AG04450 (cell line): ENCODE results near the gene ALPK3. TPM values are rescaled to one million over a fixed set of nuclear protein-coding genes. Genes with fewer than 3 reads are reported as not detected.

Experiments
- CTCF ChIA-PET: fragments of 300-600, 350-600 bp; formaldehyde crosslinking; extraction: SDS; loops from one replicate; lab custom pipeline; 2022; ENCODE audit warnings: antibody characterized with exemption, inconsistent platforms; lab: Charles Lee
- POLR2A ChIA-PET: fragments of 350-600 bp; formaldehyde crosslinking; extraction: SDS; loops from one replicate; lab custom pipeline; 2021; ENCODE audit warnings: antibody characterized with exemption, inconsistent platforms; lab: Yijun Ruan, JAX
- DNase-seq: peaks from one replicate; pipeline ENCODE4 v3.0.0-alpha.2; 2011; ENCODE audit warnings: low read depth, low spot score
- H3K27ac ChIP-seq: one replicate; pipeline ENCODE4 v1.5.1; 2012; ENCODE audit warnings: low read depth, low read length, control low read depth
- H3K27me3 ChIP-seq: one replicate; pipeline ENCODE4 v1.6.0; 2012; ENCODE audit warnings: low read length; ENCODE audit not compliant: control insufficient read depth, insufficient read depth
- H3K4me3 ChIP-seq: 2 replicates; pipeline ENCODE4 v1.5.1; 2011; ENCODE audit warnings: mild to moderate bottlenecking, low read depth, low read length, control low read depth
- H3K9me3 ChIP-seq: 2 replicates; pipeline ENCODE4 v1.5.1; 2012; ENCODE audit warnings: low read length; ENCODE audit not compliant: control insufficient read depth, insufficient read depth
- CTCF ChIP-seq: IDR thresholded peaks from 2 replicates; pipeline ENCODE4 v1.5.1; 2011; ENCODE audit warnings: low read depth, low read length, control low read depth, inconsistent platforms
- polyA plus RNA-seq: library from polyadenylated mRNA; depleted of rRNA; stranded (reverse); fragments of >200 nt; gene quantifications from 2 replicates; pipeline ENCODE4 v1.2.3, GENCODE V29; 2011

The ALPK3 gene
- polyA plus RNA-seq, 1 experiment = 0.04 TPM

- no peak for DNase-seq
- H3K9me3 ChIP-seq = no peaks in the 10 kb centered on the region
- no peak overlapping the region for H3K4me3 ChIP-seq
- no peak for TF ChIP-seq CTCF
- H3K27ac ChIP-seq = no peak overlapping the region
- ChIA-PET CTCF (interaction anchor here (1.4 kb wide), 1 partner anchor 101 kb away, joined by 4 read pairs; no protein-coding TSS in a partner anchor), POLR2A (no interaction called here)
- H3K27me3 ChIP-seq = peaks cover 25% of the 10 kb centered on the region
Observed at GRCh38 chr15:84827246-84827645, 10.1 kb downstream of the ALPK3 start.

DNA sequence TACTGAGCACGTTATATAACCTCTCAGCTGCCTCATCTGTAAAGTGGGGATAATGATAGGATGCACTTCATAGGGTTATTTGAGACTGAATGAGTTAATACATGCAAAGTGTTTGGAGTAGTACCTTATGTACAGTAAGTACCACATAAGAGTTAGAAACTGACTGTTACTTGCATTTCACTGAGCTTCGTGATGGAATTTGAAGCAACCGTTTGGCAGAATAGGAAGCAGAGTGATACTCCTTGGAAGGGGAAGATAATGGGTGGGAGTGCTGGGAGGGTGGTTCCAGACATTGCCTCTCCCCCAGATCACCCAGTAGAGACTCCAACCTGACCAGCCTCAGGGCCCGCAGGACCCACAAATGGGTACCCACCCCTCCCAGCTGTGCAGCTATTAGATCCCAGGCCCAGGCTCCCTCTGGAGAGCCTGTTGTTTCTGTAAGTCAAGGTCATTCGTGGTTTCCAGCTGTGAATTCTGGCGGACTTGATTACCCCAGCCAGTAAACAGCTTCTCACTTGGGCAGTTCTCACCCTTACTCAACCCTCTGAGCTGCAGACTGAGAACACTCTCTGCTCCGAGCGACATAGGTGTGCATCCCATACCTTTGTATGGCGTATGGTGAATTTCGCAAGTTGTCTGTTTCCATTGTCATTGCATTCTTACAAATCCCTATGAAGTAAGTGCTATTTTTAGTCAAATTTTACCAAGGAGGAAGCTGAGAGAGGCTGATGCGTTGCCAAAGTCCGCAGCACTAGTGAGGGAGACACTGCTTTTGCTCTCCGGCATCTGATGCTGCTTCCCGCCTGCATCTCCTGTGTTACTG is 11.1 kb downstream of the ALPK3 start:
- Histone ChIP-seq H3K27ac (no peak overlapping the region), H3K9me3 (no peaks in the 10 kb centered on the region), H3K4me3 (no peak overlapping the region), H3K27me3 (peaks cover 24% of the 10 kb centered on the region)
- POLR2A ChIA-PET = no interaction called here
- DNase-seq = no peak
- CTCF ChIA-PET = interaction anchor here (0.6 to 1.4 kb wide), 2 partner anchors 100 to 243 kb away, joined by 4 read pairs; no protein-coding TSS in a partner anchor
- no peak for TF ChIP-seq CTCF

DNA sequence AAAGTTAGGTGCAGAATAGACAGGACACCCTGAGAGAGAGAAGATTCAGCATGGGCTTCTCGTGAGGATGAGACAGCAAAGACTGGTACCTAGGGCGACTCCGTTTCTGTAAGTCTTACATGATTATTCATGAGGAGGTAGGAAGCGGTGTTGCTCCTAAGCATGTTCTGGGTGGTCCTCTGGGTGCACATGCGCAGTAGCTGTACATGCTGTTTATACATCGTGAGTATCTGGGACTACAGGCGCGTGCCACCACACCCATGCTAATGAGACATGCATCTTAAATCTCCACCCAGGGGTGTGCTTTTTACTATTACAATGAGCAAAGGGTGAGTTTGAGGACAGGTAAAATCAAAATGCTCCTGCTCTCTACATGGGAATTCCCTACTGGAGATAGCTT is 12.3 kb downstream of the ALPK3 start:
- H3K27ac ChIP-seq = no peak overlapping the region
- H3K9me3 ChIP-seq = no peaks in the 10 kb centered on the region
- no peak for TF ChIP-seq CTCF
- H3K4me3 ChIP-seq = no peak overlapping the region
- peaks cover 22% of the 10 kb centered on the region for H3K27me3 ChIP-seq
- ChIA-PET CTCF (no interaction called here), POLR2A (no interaction called here)
- no peak for DNase-seq

- Histone ChIP-seq H3K9me3 (no peaks in the 10 kb centered on the region), H3K27ac (no peak overlapping the region), H3K27me3 (peaks cover 22% of the 10 kb centered on the region), H3K4me3 (no peak overlapping the region)
- no peak for DNase-seq
- POLR2A ChIA-PET = no interaction called here
- CTCF ChIA-PET = no interaction called here
- TF ChIP-seq CTCF = no peak
Observed at GRCh38 chr15:84830036-84830435, 12.9 kb downstream of the ALPK3 start.

DNA sequence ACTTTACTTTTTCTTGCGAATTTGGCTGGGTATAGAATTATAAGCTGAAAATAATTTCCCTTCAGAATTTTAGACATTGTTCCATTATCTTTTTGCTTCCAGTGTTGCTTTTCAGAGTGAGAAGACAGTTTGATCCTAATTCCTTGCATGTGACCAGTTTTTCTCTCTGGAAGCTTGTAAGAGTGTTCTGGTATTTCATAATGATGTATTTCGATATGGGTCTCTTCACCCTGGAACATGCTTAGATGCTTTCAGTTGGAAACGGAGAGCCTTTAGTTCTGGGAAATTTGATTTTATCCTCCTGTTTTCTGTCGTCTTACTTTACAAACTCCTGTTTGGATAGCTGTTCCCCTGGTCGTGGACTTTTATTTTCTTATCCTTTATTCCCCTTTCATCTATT is 13.9 kb downstream of the ALPK3 start:
- TF ChIP-seq CTCF = no peak
- Histone ChIP-seq H3K27me3 (peaks cover 22% of the 10 kb centered on the region), H3K4me3 (no peak overlapping the region), H3K9me3 (no peaks in the 10 kb centered on the region), H3K27ac (no peak overlapping the region)
- no peak for DNase-seq
- ChIA-PET POLR2A (no interaction called here), CTCF (interaction anchor here (0.6 to 1.2 kb wide), 2 partner anchors 14 to 107 kb away, joined by 3 to 4 read pairs; no protein-coding TSS in a partner anchor)
